HG02610 (cell line): ENCODE measurements around the gene PERM1.
"Not testable (repeated sequence)": the region's sequence is repeated elsewhere in the genome, so short reads cannot be mapped to it uniquely, and the experiment has no call there.

Experiments
- ATAC-seq: cut with Tn5 transposase; IDR thresholded peaks from one replicate; pipeline ENCODE4 v1.9.1; 2021; ENCODE audit warnings: mild to moderate bottlenecking, moderate library complexity; ENCODE audit not compliant: unreplicated experiment

PERM1 gene

GRCh38 chr1:950881-951280 is 31.0 kb downstream of the PERM1 start:
- no peak for ATAC-seq

- no peak for ATAC-seq
These were observed 31.6 kb downstream of the PERM1 start for GRCh38 chr1:950268-950667.

- ATAC-seq: no peak
These were observed 33.9 kb downstream of the PERM1 start for GRCh38 chr1:947958-948357.

GRCh38 chr1:946811-947210 is 35.1 kb downstream of the PERM1 start:
- not testable (repeated sequence) for ATAC-seq

- ATAC-seq: no peak
These were observed 36.0 kb downstream of the PERM1 start for GRCh38 chr1:945688-946556.

- ATAC-seq: no peak
These were observed 37.3 kb downstream of the PERM1 start for GRCh38 chr1:944341-945325.

GRCh38 chr1:943545-944340 is 38.1 kb downstream of the PERM1 start:
- no peak for ATAC-seq

- no peak for ATAC-seq
These were observed 38.9 kb downstream of the PERM1 start for GRCh38 chr1:942864-943533.

- no peak for ATAC-seq
These were observed 39.5 kb downstream of the PERM1 start for GRCh38 chr1:942411-942821.

- no peak for ATAC-seq
These were observed 40.1 kb downstream of the PERM1 start for GRCh38 chr1:941588-942383.

- no peak for ATAC-seq
These were observed 40.8 kb downstream of the PERM1 start for GRCh38 chr1:941015-941587.

- no peak for ATAC-seq
These were observed 41.5 kb downstream of the PERM1 start for GRCh38 chr1:940107-941014.

- no peak for ATAC-seq
These were observed 42.3 kb downstream of the PERM1 start for GRCh38 chr1:939511-940106.

- no peak for ATAC-seq
These were observed 43.0 kb downstream of the PERM1 start for GRCh38 chr1:938711-939489.

- no peak for ATAC-seq
These were observed 43.7 kb downstream of the PERM1 start for GRCh38 chr1:938088-938683.

GRCh38 chr1:937521-937920 is 44.4 kb downstream of the PERM1 start:
- no peak for ATAC-seq
